ENCODE data around the gene SORCS2.

SORCS2 gene

DNA sequence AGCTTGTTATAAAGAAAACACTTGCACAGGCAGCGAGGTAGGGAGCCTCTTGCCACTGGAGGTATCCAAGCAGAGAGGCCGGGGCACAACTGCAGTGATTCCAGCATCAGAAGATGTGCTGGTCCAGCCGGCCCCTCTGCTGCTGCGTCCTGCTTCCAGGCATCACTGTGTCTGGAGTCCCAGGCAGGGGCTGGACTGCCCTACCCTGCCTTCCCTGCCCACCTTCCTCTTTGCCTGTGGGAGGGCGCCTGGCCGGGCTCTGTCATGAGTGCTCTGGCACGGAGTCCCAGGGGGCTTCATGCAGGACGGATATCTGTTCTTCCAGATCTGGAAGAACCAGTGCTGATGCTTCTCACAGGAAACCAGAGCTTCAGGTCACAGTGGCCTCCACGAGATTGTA, 430.0 kb downstream of the SORCS2 start:
- Histone ChIP-seq H3K36me3 (ENCODE audit: insufficient read depth, low read depth, low read length) (no peaks in the 10 kb centered on the region), H3K27ac (ENCODE audit: low read length) (no peak overlapping the region), H3K27me3 (ENCODE audit: insufficient read depth, low read length) (no peaks in the 10 kb centered on the region), H3K4me3 (ENCODE audit: low read length) (no peak overlapping the region), H3K9ac (ENCODE audit: low read depth, low read length) (no peak overlapping the region), H3K9me3 (ENCODE audit: insufficient read depth, low read depth, low read length) (no peaks in the 10 kb centered on the region), H3K4me1 (ENCODE audit: insufficient read depth, low read length) (no peaks in the 10 kb centered on the region)

DNA sequence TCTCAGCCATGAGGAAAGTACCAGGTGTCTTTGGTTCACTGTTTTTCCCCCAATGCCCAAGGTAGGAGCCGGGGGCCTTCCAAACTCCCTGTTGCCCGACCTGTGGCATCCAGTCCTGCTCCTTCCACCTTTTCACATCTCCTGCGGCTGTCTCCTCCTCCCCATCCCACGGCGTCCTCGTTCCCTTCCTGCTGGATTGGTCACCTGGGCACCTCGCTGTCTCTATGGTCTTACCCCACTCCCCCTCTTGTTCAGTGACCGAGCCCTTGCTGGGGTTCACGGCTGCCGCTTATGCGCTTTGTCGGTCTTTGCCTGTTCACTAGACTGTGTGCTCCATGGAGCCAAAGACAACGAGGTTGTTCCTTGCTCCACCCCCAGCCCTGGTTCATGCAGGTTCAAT, 431.1 kb downstream of the SORCS2 start:
- no peak overlapping the region for H3K4me3 ChIP-seq (ENCODE audit: low read length)
- no peaks in the 10 kb centered on the region for H3K9me3 ChIP-seq (ENCODE audit: insufficient read depth, low read depth, low read length)
- no peaks in the 10 kb centered on the region for H3K36me3 ChIP-seq (ENCODE audit: insufficient read depth, low read depth, low read length)
- no peaks in the 10 kb centered on the region for H3K27me3 ChIP-seq (ENCODE audit: insufficient read depth, low read length)
- no peak overlapping the region for H3K27ac ChIP-seq (ENCODE audit: low read length)
- H3K4me1 ChIP-seq (ENCODE audit: insufficient read depth, low read length), result no peaks in the 10 kb centered on the region
- no peak overlapping the region for H3K9ac ChIP-seq (ENCODE audit: low read depth, low read length)

DNA sequence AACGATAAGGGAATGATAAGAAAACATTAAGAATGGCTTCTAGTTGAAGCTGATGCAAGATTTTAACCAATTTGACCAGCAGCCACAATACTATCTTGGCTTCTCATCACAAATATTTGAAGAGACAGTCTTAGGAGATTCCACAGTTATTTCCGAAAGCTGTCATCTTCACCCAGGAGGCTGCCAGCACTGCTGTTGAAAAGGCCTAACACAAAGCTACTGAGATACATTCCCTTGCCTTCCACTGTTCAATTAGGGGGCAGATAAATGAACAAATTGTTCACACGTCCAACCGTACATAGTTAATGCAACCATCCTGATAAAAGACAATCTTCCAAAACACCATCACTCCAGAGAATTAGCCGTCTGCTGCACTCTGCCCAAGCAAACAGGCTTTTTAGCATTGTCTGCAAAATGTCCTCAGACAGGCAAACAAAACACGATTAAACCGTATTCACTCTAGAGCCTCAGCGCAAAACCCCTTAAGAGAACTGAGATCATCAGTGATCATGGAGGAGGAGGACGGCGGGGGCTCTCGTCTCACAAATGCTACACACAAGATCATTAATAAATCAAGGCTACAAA, 432.1 kb downstream of the SORCS2 start:
- H3K27ac ChIP-seq (ENCODE audit: low read length), result no peak overlapping the region
- H3K27me3 ChIP-seq (ENCODE audit: insufficient read depth, low read length), result no peaks in the 10 kb centered on the region

DNA sequence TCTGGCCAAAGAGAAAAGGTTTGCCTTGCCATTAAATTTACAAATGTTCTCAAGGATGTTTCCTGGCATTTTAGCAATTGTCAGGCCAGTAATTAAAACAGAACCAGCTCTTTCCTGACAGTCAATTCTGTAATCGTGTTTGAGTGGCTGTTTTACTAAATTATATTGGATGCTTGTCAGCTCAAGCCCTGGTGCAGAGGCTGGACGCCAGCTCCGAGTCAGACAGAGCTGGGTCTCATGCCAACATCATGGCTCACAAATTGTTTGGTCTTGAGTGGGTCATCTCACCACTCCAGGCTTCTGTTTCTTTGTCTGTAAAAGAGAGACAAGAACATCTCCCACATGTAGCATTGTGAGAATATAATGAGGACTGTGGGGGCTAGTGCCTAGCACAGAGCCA, 432.7 kb downstream of the SORCS2 start:
- H3K9me3 ChIP-seq (ENCODE audit: insufficient read depth, low read depth, low read length), result peaks cover 6% of the 10 kb centered on the region; the same call in 1 of the 2 replicates
- H3K4me3 ChIP-seq (ENCODE audit: low read length), result no peak overlapping the region
- no peak overlapping the region for H3K27ac ChIP-seq (ENCODE audit: low read length)
- no peaks in the 10 kb centered on the region for H3K4me1 ChIP-seq (ENCODE audit: insufficient read depth, low read length)
- H3K27me3 ChIP-seq (ENCODE audit: insufficient read depth, low read length), result no peaks in the 10 kb centered on the region
- H3K36me3 ChIP-seq (ENCODE audit: insufficient read depth, low read depth, low read length), result no peaks in the 10 kb centered on the region
- H3K9ac ChIP-seq (ENCODE audit: low read depth, low read length), result no peak overlapping the region

More for the DNA sequence above, 432.1 kb downstream of the SORCS2 start:
- Histone ChIP-seq H3K9me3 (ENCODE audit: insufficient read depth, low read depth, low read length) (0 out of 2 replicates have a peak, but pooled peaks cover under 1% of the 10 kb centered on the region), H3K9ac (ENCODE audit: low read depth, low read length) (no peak overlapping the region), H3K36me3 (ENCODE audit: insufficient read depth, low read depth, low read length) (no peaks in the 10 kb centered on the region), H3K4me3 (ENCODE audit: low read length) (no peak overlapping the region), H3K4me1 (ENCODE audit: insufficient read depth, low read length) (no peaks in the 10 kb centered on the region)

DNA sequence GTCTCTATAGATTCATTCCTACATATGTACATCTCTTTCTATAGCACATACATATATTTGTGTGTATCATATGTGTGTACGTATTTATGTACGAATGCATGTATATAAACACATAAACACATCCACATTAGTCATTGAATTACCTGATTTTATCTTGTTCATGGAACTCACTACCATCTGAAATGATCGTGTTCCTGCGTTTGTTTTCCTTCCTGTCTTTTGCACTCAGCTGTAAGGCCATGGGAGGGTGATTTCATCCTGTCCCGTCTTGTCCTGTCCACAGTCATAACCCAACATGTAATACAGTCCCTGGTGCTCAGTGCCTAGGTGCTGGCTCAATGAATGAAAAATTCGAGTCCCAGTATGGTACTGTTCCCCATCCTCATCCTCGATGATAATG, 434.2 kb downstream of the SORCS2 start:
- no peaks in the 10 kb centered on the region for H3K27me3 ChIP-seq (ENCODE audit: insufficient read depth, low read length)
- H3K4me1 ChIP-seq (ENCODE audit: insufficient read depth, low read length), result no peaks in the 10 kb centered on the region

DNA sequence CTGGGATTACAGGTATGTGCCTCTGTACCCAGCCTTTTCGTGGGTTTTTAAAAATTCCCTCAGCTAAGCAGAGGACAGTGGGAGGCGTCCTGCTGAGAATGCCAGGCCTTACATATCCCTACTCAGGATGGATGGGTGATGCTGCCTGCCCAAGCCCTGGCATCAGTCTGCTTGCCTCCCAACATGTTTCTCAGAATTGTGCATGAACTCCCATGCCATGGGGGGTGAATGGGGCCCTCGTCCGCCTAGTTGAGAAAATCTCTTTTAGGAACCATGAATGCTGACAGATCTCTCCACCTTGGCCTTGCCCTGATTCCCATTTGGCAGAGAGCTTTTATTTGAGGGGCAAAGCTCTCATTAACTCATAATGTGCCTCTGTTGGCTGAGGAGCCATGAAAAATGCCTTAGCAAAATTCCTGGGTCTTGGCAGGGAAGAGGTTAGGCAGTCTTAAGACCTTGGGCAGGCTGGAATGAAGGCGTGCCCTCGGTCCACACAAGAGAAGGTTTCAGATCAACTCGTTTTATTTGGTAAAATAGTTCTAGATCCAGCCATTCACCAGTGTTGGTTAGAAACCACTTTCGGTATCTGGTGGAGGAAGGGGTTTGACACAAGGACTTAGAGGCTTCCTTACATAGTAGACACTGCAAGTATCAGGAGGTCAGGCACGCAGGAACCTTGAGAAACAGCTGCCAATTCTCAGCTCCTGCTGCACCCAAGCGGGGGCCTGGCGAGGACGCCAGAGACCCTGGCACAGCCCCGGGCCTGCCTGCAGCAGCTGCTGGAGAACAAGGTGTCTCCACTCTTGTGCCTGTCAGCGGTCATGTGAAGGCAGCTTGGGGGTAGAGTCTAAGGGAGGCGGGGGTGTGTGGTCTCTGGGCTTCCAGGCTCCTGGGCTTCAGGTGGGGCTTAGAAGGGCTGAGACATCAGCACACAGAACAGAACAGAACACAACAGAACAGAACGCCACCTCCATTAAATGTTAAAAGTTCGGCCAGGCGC, 435.2 kb downstream of the SORCS2 start:
- Histone ChIP-seq H3K4me3 (ENCODE audit: low read length) (no peak overlapping the region), H3K9ac (ENCODE audit: low read depth, low read length) (no peak overlapping the region), H3K27ac (ENCODE audit: low read length) (no peak overlapping the region), H3K36me3 (ENCODE audit: insufficient read depth, low read depth, low read length) (no peaks in the 10 kb centered on the region), H3K4me1 (ENCODE audit: insufficient read depth, low read length) (no peaks in the 10 kb centered on the region), H3K27me3 (ENCODE audit: insufficient read depth, low read length) (no peaks in the 10 kb centered on the region), H3K9me3 (ENCODE audit: insufficient read depth, low read depth, low read length) (peaks cover 8% of the 10 kb centered on the region; the same call in 1 of the 2 replicates)

More for the DNA sequence above, 434.2 kb downstream of the SORCS2 start:
- Histone ChIP-seq H3K4me3 (ENCODE audit: low read length) (no peak overlapping the region), H3K9ac (ENCODE audit: low read depth, low read length) (no peak overlapping the region), H3K36me3 (ENCODE audit: insufficient read depth, low read depth, low read length) (no peaks in the 10 kb centered on the region), H3K9me3 (ENCODE audit: insufficient read depth, low read depth, low read length) (peaks cover 8% of the 10 kb centered on the region; the same call in 1 of the 2 replicates), H3K27ac (ENCODE audit: low read length) (no peak overlapping the region)

DNA sequence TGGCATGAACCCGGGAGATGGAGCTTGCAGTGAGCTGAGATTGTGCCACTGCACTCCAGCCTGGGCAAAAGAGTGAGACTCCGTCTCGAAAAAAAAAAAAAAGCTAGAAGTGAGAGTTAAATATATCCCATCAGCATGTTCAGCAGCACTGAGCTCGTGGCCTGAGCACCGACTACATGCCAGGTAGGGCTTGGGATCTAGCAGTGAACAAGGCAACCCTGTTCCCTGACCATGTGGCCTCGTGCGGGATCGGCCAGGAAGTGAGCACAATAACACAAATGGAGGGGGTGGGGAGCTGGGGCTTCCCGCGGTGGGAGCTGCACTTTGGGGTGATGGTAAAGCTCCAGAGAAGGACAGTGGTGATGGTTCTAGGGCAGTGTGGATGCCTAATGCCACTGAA, 436.1 kb downstream of the SORCS2 start:
- H3K9me3 ChIP-seq (ENCODE audit: insufficient read depth, low read depth, low read length), result peaks cover 8% of the 10 kb centered on the region; the same call in 1 of the 2 replicates
- H3K27me3 ChIP-seq (ENCODE audit: insufficient read depth, low read length), result no peaks in the 10 kb centered on the region
- no peak overlapping the region for H3K4me3 ChIP-seq (ENCODE audit: low read length)
- no peak overlapping the region for H3K27ac ChIP-seq (ENCODE audit: low read length)
- H3K36me3 ChIP-seq (ENCODE audit: insufficient read depth, low read depth, low read length), result no peaks in the 10 kb centered on the region
- H3K4me1 ChIP-seq (ENCODE audit: insufficient read depth, low read length), result peaks cover 3% of the 10 kb centered on the region; the same call in 1 of the 2 replicates
- H3K9ac ChIP-seq (ENCODE audit: low read depth, low read length), result no peak overlapping the region

DNA sequence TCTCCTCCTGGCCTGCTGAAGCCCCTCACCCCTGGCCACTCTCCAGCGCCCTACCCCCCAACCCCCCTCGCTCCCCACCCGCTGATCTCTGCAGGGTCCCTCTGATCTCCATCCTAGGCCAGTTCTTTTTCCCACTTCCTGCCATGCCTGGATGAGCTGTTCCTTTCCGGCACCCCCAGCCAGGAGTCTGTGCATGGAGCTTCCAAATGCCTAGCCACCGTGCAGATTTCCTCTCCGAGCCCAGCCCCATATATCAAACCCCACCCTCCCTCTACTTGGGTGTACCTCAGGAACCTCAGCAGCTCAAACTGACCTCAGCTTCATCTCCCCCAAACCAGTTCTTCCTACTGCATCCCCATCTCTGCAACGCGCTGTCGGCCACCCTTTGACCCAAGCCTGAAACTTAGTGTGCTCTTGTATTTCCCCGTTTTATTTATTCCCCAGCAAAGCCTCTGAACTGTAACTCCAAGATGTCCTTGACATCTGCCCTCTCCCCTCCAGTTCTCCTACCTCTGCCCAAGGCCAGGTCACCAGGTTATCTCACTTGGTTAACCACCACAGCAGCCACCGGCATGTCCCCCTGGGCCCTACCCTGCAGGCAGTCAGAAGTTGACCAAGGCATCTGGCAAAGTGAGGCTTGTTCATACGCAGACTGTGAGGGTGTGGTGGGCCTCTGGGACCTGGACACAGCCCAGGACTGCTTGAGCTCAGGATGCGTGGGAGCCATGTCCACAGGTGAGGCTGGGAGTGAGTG, 437.3 kb downstream of the SORCS2 start:
- H3K9me3 ChIP-seq (ENCODE audit: insufficient read depth, low read depth, low read length), result peaks cover 8% of the 10 kb centered on the region; the same call in 1 of the 2 replicates
- no peak overlapping the region for H3K9ac ChIP-seq (ENCODE audit: low read depth, low read length)
- no peaks in the 10 kb centered on the region for H3K36me3 ChIP-seq (ENCODE audit: insufficient read depth, low read depth, low read length)
- peaks cover 6% of the 10 kb centered on the region; the same call in 1 of the 2 replicates for H3K4me1 ChIP-seq (ENCODE audit: insufficient read depth, low read length)
- H3K27ac ChIP-seq (ENCODE audit: low read length), result no peak overlapping the region
- no peaks in the 10 kb centered on the region for H3K27me3 ChIP-seq (ENCODE audit: insufficient read depth, low read length)
- no peak overlapping the region for H3K4me3 ChIP-seq (ENCODE audit: low read length)

DNA sequence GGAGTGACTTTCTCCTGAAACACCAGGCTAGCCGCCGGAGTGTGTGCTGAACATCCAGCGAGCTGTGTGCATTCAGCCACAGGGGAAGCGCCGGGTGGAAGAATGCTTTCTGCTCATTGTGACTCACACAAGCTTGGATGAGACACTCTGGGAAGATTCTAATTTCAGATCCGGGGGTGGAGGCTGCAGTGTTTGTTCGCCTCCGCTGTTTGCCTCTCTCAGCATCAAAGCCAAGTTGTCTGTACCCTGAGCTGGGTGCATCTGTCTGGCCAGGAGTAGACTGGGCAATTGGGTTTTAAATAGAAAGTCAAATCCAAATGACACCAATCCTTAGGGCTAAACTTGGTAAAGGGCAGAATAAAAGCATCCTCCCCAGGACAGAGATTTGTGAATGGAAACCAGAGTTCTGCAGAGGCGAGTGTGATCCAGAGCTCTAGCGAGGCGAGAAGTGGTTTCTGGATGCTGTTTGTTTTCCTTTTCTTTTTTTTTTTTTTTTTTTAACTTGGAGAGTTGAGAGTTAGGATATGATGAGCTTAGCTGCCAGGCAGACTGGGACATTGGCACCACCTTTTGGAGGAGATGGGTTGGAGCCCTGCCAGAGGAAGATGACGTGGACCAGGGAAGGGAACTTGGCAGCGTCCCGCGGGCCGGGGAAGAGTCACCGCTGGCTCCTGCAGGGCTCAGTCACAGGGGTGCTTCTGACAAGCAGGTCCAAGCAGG, 438.4 kb downstream of the SORCS2 start:
- no peak overlapping the region for H3K27ac ChIP-seq (ENCODE audit: low read length)
- peaks cover 6% of the 10 kb centered on the region; the same call in 1 of the 2 replicates for H3K4me1 ChIP-seq (ENCODE audit: insufficient read depth, low read length)
- H3K4me3 ChIP-seq (ENCODE audit: low read length), result no peak overlapping the region
- peaks cover 8% of the 10 kb centered on the region; the same call in 1 of the 2 replicates for H3K9me3 ChIP-seq (ENCODE audit: insufficient read depth, low read depth, low read length)
- H3K9ac ChIP-seq (ENCODE audit: low read depth, low read length), result no peak overlapping the region
- H3K36me3 ChIP-seq (ENCODE audit: insufficient read depth, low read depth, low read length), result no peaks in the 10 kb centered on the region
- no peaks in the 10 kb centered on the region for H3K27me3 ChIP-seq (ENCODE audit: insufficient read depth, low read length)

DNA sequence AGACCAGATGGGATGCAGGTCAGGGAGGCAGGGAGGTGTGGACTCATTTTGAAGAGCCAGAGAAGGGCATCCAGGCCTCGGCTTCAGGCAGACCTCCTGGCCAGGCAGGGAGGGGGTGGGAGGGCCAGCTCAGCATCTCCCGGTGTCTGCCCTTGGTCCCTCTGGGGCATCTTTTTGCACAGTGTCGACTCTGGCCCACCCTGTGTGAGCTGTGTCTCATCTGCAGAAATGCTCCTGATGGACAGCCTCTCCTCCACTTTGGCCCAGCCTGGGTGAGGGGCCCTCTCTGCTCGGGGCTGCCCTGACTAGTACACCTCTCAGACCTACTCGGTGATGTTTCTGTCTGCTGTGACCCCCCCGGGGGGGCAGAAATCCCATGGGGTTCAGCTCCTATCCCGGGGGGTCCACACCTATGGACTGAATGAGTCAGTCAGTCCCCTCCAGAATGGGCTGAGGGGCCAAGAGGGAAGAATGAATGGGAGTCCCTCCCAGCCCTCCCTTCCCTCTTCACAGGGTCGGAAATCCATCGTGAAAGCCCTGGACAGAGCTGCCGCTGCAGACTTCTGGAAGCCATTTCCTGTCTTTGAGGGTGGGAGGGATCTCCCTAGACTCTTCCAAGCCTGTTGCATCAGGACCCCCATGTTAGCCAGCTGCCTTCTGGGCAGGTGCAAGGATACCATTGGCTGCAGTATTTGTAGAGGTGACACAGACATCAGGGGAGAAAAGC, 439.1 kb downstream of the SORCS2 start:
- Histone ChIP-seq H3K9ac (ENCODE audit: low read depth, low read length) (no peak overlapping the region), H3K27ac (ENCODE audit: low read length) (no peak overlapping the region), H3K4me3 (ENCODE audit: low read length) (no peak overlapping the region), H3K27me3 (ENCODE audit: insufficient read depth, low read length) (no peaks in the 10 kb centered on the region), H3K9me3 (ENCODE audit: insufficient read depth, low read depth, low read length) (peaks cover 8% of the 10 kb centered on the region; the same call in 1 of the 2 replicates), H3K36me3 (ENCODE audit: insufficient read depth, low read depth, low read length) (no peaks in the 10 kb centered on the region), H3K4me1 (ENCODE audit: insufficient read depth, low read length) (peaks cover 6% of the 10 kb centered on the region; the same call in 1 of the 2 replicates)

Measured in iPS-20b (cell line).